ENCODE results near the gene PHF21A. TPM values are rescaled to one million over a fixed set of nuclear protein-coding genes. Genes with fewer than 3 reads are reported as not detected.

The PHF21A gene
- total and polyA plus RNA-seq, 2 of the 8 experiments (the other 6 are each of a cell fraction or from before 2014, with no cell fraction given): 17.6 to 40.3 TPM

GRCh38 chr11:45913514-45913913, 207.7 kb downstream of the PHF21A start (continued):
- TF ChIP-seq SAP30 (IDR thresholded peaks at IDR 0.05; ENCODE audit: insufficient read depth, insufficient replicate concordance, low read length): no peak
